HG02840 (cell line): ENCODE data around the gene CCNQ.

Source experiments
- ATAC-seq: cut with Tn5 transposase; IDR thresholded peaks from one replicate; pipeline ENCODE4 v1.9.1; 2021; ENCODE audit warnings: mild to moderate bottlenecking, moderate library complexity, moderate number of reproducible peaks; ENCODE audit not compliant: unreplicated experiment, low FRiP score

CCNQ gene

GRCh38 chrX:153547195-153547594, 51.7 kb downstream of the CCNQ start:
- ATAC-seq, result no peak

GRCh38 chrX:153546386-153546785, 52.6 kb downstream of the CCNQ start:
- ATAC-seq, result no peak

GRCh38 chrX:153544727-153545126, 54.2 kb downstream of the CCNQ start:
- ATAC-seq, result no peak

DNA sequence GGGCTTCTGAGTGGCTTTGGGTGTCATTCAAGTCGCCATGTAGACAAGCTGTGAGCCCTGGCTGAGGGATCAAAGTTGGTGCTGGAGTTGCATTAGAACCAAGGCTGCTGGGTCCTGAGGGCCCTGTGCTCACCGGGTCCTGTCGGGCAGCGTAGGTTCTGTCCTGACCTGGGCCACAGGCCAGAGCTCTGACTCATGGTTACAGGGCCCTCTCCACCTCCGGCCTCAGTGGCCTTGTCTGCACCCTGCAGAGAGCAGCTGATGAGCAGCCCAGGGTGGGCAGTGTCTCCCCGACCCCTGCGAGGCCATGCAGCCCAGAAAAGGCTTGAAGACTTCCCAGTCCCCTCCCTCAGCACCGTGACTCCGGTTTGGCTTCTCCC, 59.0 kb downstream of the CCNQ start:
- no peak for ATAC-seq

- no peak for ATAC-seq
These were observed 59.6 kb downstream of the CCNQ start for GRCh38 chrX:153539171-153539978.

DNA sequence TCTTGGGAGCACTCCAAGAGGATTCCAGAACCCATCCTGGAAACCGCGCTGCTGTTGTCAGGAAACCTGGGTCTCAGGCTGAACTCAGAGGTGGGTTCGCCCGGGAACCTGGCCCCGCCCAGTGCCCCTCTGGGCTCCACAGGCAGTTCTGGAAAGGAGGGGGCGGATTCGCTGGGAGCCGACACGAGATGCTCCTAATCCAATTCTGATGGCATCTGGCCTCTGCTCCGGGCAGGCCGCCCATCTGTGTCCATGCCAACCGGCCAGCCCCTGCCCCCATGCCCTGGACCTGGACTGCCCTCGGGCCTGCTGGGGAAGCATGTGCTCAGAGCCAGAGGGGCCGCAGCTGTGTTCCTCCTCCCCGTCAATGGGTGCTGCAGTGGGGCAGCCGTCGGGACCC, 60.5 kb downstream of the CCNQ start:
- no peak for ATAC-seq
